Esophagus muscularis mucosa (tissue), 4 donors: ENCODE measurements around the gene LY6G5C.

ENCODE experiments used
- EP300 ChIP-seq: sonication (generic); formaldehyde crosslinking; IDR thresholded peaks from one replicate; pipeline ENCODE4 v1.6.1; 2017; ENCODE audit warnings: antibody characterized with exemption
- POLR2A ChIP-seq: fragments of 450-650 bp; IDR thresholded peaks from one replicate; pipeline ENCODE4 v1.6.1; 2017; ENCODE audit warnings: antibody characterized with exemption, moderate library complexity, mild to moderate bottlenecking, low read depth
- POLR2AphosphoS5 ChIP-seq, 2 donors: sonication (generic); formaldehyde crosslinking; IDR thresholded peaks; one replicate each; pipeline ENCODE4 v1.6.1; 2017; ENCODE audit warnings: antibody characterized with exemption in 2 of 2
- TF ChIP-seq, protein P1 (sequence below), 3 experiments: fragments of 200-600 bp in 2 of 3; fragments of 450-650 bp in 1 of 3; sonication (generic) in 2 of 3; IDR thresholded peaks; one replicate each; pipeline ENCODE4 v1.5.1; 2017 to 2019; ENCODE audit warnings: antibody characterized with exemption in 3 of 3, mild to moderate bottlenecking in 2 of 3, moderate library complexity in 1 of 3

DNA sequence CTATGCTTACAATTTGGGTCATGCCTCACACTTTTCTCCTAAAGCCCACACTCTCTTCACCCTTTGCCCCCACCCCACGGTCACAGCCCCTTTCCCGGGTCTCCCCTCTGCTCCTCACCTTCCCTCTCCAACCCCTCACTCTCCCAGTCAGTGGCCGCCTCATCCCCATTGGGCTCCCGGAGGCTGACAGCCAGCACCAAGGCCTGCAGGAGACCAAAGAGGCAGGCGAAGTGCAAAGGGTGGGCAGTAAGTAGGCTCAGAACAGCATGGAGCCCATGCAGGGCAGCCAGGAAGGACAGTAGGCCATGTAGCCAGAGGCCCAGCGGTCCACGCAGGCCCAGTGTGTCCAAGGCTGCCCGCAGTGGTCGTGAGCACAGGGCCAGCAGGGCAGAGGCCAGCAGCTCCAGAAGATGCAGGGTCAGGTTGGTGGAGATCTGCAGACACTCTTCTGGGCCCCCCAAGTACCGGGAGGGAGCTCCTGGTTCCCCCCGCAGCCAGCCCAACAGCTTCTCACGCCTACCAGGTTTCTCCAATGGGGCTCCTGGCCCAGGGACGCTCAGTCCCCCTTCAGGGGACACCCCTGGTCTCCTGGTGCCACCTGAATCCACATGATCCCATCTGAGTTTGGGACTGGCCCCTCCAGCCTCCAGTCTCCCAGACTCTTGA lies 21.8 kb downstream of the LY6G5C start:
- TF ChIP-seq POLR2A, result no peak
- TF ChIP-seq, protein P1, sequence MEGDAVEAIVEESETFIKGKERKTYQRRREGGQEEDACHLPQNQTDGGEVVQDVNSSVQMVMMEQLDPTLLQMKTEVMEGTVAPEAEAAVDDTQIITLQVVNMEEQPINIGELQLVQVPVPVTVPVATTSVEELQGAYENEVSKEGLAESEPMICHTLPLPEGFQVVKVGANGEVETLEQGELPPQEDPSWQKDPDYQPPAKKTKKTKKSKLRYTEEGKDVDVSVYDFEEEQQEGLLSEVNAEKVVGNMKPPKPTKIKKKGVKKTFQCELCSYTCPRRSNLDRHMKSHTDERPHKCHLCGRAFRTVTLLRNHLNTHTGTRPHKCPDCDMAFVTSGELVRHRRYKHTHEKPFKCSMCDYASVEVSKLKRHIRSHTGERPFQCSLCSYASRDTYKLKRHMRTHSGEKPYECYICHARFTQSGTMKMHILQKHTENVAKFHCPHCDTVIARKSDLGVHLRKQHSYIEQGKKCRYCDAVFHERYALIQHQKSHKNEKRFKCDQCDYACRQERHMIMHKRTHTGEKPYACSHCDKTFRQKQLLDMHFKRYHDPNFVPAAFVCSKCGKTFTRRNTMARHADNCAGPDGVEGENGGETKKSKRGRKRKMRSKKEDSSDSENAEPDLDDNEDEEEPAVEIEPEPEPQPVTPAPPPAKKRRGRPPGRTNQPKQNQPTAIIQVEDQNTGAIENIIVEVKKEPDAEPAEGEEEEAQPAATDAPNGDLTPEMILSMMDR (IDR thresholded peaks at IDR 0.05), result no peak
- no peak for TF ChIP-seq POLR2AphosphoS5 (IDR thresholded peaks at IDR 0.05)
- no peak for TF ChIP-seq EP300
